Fibroblast of villous mesenchyme (primary cell): Measurements from ENCODE around the gene RHBDF1. TPM values are rescaled to one million over a fixed set of nuclear protein-coding genes. Genes with fewer than 3 reads are reported as not detected.
A peak's percentile ranks its signal among the peaks of the same experiment; 100 is the strongest.

Source experiments
- DNase-seq: peaks from one replicate; pipeline ENCODE4 v3.0.0-alpha.2; 2010; ENCODE audit warnings: low read depth
- H3K4me3 ChIP-seq: 2 replicates; pipeline ENCODE4 v1.5.1; 2011; ENCODE audit warnings: low read depth, mild to moderate bottlenecking, low read length
- CTCF ChIP-seq: IDR thresholded peaks from 2 replicates; pipeline ENCODE4 v1.5.1; 2012; ENCODE audit warnings: low read depth, mild to moderate bottlenecking, low read length; ENCODE audit not compliant: insufficient read depth
- small RNA-seq: library from RNA; depleted of rRNA; stranded (forward); fragments of <200 nt; gene quantifications from one replicate; pipeline ENCODE3, GENCODE V24; 2012
- total RNA-seq: library from RNA; depleted of rRNA; stranded (reverse); fragments of >200 nt; gene quantifications from 2 replicates; pipeline ENCODE4 v1.2.3, GENCODE V29; 2012

Gene RHBDF1
- total RNA-seq, 1 donor, result 32.8 TPM

GRCh38 chr16:9903-10665 is 62.3 kb downstream of the RHBDF1 start:
- peak overlapping the region; percentile 58 for H3K4me3 ChIP-seq

More at GRCh38 chr16:9903-10665, 62.3 kb downstream of the RHBDF1 start:
- TF ChIP-seq CTCF, result no peak
- DNase-seq, result no peak

Small RNA genes within 50 kb of the gene (small RNA-seq; reads per million reads assigned to genes)
- gene MIR6859-4 (not detected), gene Z69720.2 (not detected)

Other genes with a start within 250 kb of the RHBDF1 start
- 2.6 and 5.6 TPM in 2 replicates for gene POLR3K, start 19.0 kb downstream of the RHBDF1 start, total RNA-seq
- 15.5 and 22.5 TPM in 2 replicates for gene SNRNP25, start 18.8 kb downstream of the RHBDF1 start, total RNA-seq
- gene MPG, start 5.6 kb upstream of the RHBDF1 start, total RNA-seq, result 161 and 277 TPM in 2 replicates
- 10.6 and 13.0 TPM in 2 replicates for gene NPRL3, start 66.0 kb upstream of the RHBDF1 start, total RNA-seq
- gene HBZ, start 80.0 kb upstream of the RHBDF1 start, total RNA-seq, result not detected in 2 replicates
- not detected in 2 replicates for gene HBM, start 93.3 kb upstream of the RHBDF1 start, total RNA-seq
- gene HBA2, start 100.2 kb upstream of the RHBDF1 start, total RNA-seq, result not detected in 2 replicates
- not detected in 2 replicates for gene HBA1, start 104.0 kb upstream of the RHBDF1 start, total RNA-seq
- gene HBQ1, start 107.8 kb upstream of the RHBDF1 start, total RNA-seq, result not detected in 2 replicates
- gene LUC7L, start 156.8 kb upstream of the RHBDF1 start, total RNA-seq, result 44.1 and 52.7 TPM in 2 replicates
- 58.7 and 59.6 TPM in 2 replicates for gene FAM234A, start 162.2 kb upstream of the RHBDF1 start, total RNA-seq
- 0.64 and 0.86 TPM in 2 replicates for gene RGS11, start 203.3 kb upstream of the RHBDF1 start, total RNA-seq
- 0.32 TPM in 1 of 2 replicates, not detected in the other for gene ARHGDIG, start 208.0 kb upstream of the RHBDF1 start, total RNA-seq
- gene PDIA2, start 210.5 kb upstream of the RHBDF1 start, total RNA-seq, result under 0.01 and 0.43 TPM in 2 replicates